SH-SY5Y (cell line): ENCODE measurements around the gene SELENOS.

ENCODE experiments used
- GATA2 ChIP-seq: IDR thresholded peaks from 2 replicates; pipeline ENCODE4 v1.6.1; 2011; ENCODE audit warnings: mild to moderate bottlenecking, low read depth, low read length
- GATA3 ChIP-seq: IDR thresholded peaks from 2 replicates; pipeline ENCODE4 v1.6.1; 2011; ENCODE audit warnings: low read depth, mild to moderate bottlenecking, low read length, moderate library complexity

DNA sequence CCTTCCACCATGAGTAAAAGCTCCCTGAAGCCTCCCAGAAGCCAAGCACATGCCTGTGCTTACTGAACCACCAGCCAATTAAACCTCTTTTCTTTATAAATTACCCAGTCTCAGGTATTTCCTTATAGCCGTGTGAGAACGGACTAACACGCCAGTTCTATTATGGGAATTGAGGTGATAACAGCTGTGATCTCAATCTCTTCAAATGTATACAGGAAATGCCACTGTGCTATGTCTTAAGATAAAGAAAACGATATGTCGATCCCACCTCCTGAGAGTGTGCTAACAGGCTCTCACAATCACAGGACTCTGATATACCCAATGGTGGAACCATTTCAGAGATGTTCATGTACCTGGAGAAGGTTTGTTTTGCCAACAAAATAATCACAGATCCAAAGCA is 51.6 kb downstream of the SELENOS start:
- TF ChIP-seq GATA3 (no peak), GATA2 (no peak)
